GM12878 (cell line): Measurements from ENCODE around the gene RSBN1L. TPM values are rescaled to one million over a fixed set of nuclear protein-coding genes. Genes with fewer than 3 reads are reported as not detected.

Experiments used
- DPF2 ChIP-seq: fragments of 450-650 bp; IDR thresholded peaks from 2 replicates; pipeline ENCODE4 v1.6.1; 2017; ENCODE audit warnings: mild to moderate bottlenecking
- FOXM1 ChIP-seq: IDR thresholded peaks from 2 replicates; pipeline ENCODE4 v1.6.1; 2012; ENCODE audit warnings: low read depth, mild to moderate bottlenecking, inconsistent platforms, low read length, moderate library complexity
- IKZF2 ChIP-seq, 2 experiments: fragments of 450-650 bp; IDR thresholded peaks; 2 replicates each; pipeline ENCODE4 v1.6.1; 2017; ENCODE audit warnings: mild to moderate bottlenecking in 2 of 2, moderate library complexity in 2 of 2
- KLF5 ChIP-seq: fragments of 450-650 bp; IDR thresholded peaks from 2 replicates; pipeline ENCODE4 v1.6.1; 2014; ENCODE audit warnings: mild to moderate bottlenecking; ENCODE audit not compliant: partially characterized antibody
- NFYB ChIP-seq: IDR thresholded peaks from 2 replicates; pipeline ENCODE4 v1.6.1; 2011; ENCODE audit warnings: low read depth, mild to moderate bottlenecking, low read length, improper control_type of control experiment, moderate library complexity; ENCODE audit not compliant: insufficient read depth
- RAD51 ChIP-seq: fragments of 450-650 bp; IDR thresholded peaks from 2 replicates; pipeline ENCODE4 v1.6.1; 2016; ENCODE audit warnings: moderate library complexity, mild to moderate bottlenecking, inconsistent platforms
- SIX5 ChIP-seq: IDR thresholded peaks from 2 replicates; pipeline ENCODE4 v1.6.1; 2011; ENCODE audit warnings: mild to moderate bottlenecking, low read depth, low read length, moderate library complexity; ENCODE audit not compliant: severe bottlenecking
- STAT1 ChIP-seq: fragments of 450-650 bp; conservative IDR thresholded peaks from 2 replicates; pipeline ENCODE4 v1.6.1; 2014; ENCODE audit warnings: antibody characterized with exemption, mild to moderate bottlenecking
- TAF1 ChIP-seq: IDR thresholded peaks from 2 replicates; pipeline ENCODE4 v1.6.1; 2011; ENCODE audit warnings: mild to moderate bottlenecking, low read depth, low read length, borderline replicate concordance
- YBX1 ChIP-seq: fragments of 450-650 bp; IDR thresholded peaks from 2 replicates; pipeline ENCODE4 v1.6.1; 2016; ENCODE audit warnings: antibody characterized with exemption
- ZNF384 ChIP-seq: IDR thresholded peaks from 2 replicates; pipeline ENCODE4 v1.6.1; 2012; ENCODE audit warnings: low read depth, mild to moderate bottlenecking, low read length, improper control_type of control experiment, borderline replicate concordance
- ZNF622 ChIP-seq: fragments of 450-650 bp; IDR thresholded peaks from 2 replicates; pipeline ENCODE4 v1.6.1; 2017; ENCODE audit warnings: mild to moderate bottlenecking, inconsistent platforms
- polyA plus RNA-seq, 11 experiments: library from polyadenylated mRNA; depleted of rRNA in 4 of 11; unstranded in 6 of 11; stranded (reverse) in 5 of 11; fragments of >200 nt; fragmentation: Nextera tagmentation in 4 of 11; fragmentation: Illumina TruSeq in 1 of 11; extraction: Ambion mirVana in 4 of 11; extraction: Trizol in 1 of 11; gene quantifications; 1 replicate in 1 of 11; 2 replicates in 10 of 11; pipeline versions ENCODE4 v1.2.1 to v1.2.3, GENCODE V29; 2011 to 2016; ENCODE audit warnings: inconsistent platforms in 2 of 11, missing spikeins in 2 of 11, low read depth in 1 of 11
- total RNA-seq, 4 experiments: library from RNA; depleted of rRNA in 3 of 4; stranded (reverse); fragments of >200 nt in 3 of 4; fragmentation: Illumina TruSeq in 1 of 4; extraction: Trizol in 1 of 4; gene quantifications; 2 replicates each; pipeline versions ENCODE4 v1.2.1 to v1.2.3, GENCODE V29; 2013 to 2021
- TF ChIP-seq, protein P1 (sequence below): fragments of 450-650 bp; IDR thresholded peaks from 2 replicates; pipeline ENCODE4 v1.6.1; 2018; ENCODE audit warnings: mild to moderate bottlenecking, low read depth, moderate library complexity; ENCODE audit not compliant: partially characterized antibody
- TF ChIP-seq, protein P2 (sequence below): fragments of 450-650 bp; IDR thresholded peaks from 2 replicates; pipeline ENCODE4 v1.6.1; 2017; ENCODE audit warnings: mild to moderate bottlenecking, moderate library complexity
- TF ChIP-seq, protein P3 (sequence below): fragments of 450-650 bp; IDR thresholded peaks from 2 replicates; pipeline ENCODE4 v1.6.1; 2017; ENCODE audit warnings: mild to moderate bottlenecking
- TF ChIP-seq, protein P4 (sequence below): IDR thresholded peaks from 2 replicates; pipeline ENCODE4 v1.6.1; 2011; ENCODE audit warnings: low read depth, mild to moderate bottlenecking, low read length, moderate library complexity, borderline replicate concordance; ENCODE audit errors: extremely low read depth

RSBN1L gene
- total and polyA plus RNA-seq, 10 of the 15 experiments (the other 5 are each of a cell fraction or from before 2014, with no cell fraction given): 4.5 to 23.7 (median 10.3) TPM

DNA sequence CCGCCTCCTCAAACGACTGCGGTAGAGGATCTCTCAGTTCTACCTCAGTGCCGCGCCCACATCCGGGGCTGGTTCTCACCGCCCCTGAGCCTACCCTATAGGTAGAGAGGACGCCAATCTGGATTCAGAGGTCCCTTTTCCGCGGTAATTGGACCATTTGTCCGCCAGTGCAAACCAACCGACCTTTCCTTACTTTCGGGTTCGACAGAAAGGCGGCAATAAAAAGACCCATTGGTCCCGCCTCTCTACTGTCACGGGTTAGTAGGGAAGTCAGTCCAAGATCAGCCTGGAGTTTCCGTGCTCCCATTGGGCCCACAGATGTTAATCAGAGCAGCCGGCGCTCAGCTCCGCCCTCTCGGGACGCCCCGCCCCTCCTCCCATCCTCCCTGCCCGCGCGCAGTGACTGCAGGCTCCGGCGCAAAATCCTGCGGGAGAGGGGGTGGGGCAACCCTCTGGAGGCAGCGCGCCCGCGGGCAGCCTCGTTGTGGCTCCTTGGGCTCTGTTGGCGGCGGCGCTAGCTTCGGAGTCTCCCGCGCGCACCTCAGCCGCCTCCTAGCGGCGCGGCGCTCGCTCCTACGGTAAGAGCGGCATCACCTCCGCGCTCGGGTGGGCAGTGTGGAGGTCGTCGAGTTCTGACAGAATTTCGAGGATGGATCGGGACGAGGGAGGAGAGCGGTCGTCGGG, 102.3 kb downstream of the RSBN1L start, which contains the start of the genes PHTF2 and TMEM60 (continued):
- TF ChIP-seq, protein P1, sequence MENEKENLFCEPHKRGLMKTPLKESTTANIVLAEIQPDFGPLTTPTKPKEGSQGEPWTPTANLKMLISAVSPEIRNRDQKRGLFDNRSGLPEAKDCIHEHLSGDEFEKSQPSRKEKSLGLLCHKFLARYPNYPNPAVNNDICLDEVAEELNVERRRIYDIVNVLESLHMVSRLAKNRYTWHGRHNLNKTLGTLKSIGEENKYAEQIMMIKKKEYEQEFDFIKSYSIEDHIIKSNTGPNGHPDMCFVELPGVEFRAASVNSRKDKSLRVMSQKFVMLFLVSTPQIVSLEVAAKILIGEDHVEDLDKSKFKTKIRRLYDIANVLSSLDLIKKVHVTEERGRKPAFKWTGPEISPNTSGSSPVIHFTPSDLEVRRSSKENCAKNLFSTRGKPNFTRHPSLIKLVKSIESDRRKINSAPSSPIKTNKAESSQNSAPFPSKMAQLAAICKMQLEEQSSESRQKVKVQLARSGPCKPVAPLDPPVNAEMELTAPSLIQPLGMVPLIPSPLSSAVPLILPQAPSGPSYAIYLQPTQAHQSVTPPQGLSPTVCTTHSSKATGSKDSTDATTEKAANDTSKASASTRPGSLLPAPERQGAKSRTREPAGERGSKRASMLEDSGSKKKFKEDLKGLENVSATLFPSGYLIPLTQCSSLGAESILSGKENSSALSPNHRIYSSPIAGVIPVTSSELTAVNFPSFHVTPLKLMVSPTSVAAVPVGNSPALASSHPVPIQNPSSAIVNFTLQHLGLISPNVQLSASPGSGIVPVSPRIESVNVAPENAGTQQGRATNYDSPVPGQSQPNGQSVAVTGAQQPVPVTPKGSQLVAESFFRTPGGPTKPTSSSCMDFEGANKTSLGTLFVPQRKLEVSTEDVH: peak; percentile 80
- TF ChIP-seq STAT1: no peak; the same call in 1 of the 2 replicates
- TF ChIP-seq SIX5: no peak
- TF ChIP-seq YBX1: no peak
- peak; percentile 74 to 79 for TF ChIP-seq IKZF2 (IDR thresholded peaks at IDR 0.05)
- no peak; the same call in 1 of the 2 replicates for TF ChIP-seq FOXM1
- 0 out of 2 replicates have a peak, but pooled peaks have one; percentile 0 for TF ChIP-seq RAD51
- TF ChIP-seq DPF2: peak; percentile 99
- peak; percentile 58 for TF ChIP-seq ZNF622
- TF ChIP-seq, protein P2, sequence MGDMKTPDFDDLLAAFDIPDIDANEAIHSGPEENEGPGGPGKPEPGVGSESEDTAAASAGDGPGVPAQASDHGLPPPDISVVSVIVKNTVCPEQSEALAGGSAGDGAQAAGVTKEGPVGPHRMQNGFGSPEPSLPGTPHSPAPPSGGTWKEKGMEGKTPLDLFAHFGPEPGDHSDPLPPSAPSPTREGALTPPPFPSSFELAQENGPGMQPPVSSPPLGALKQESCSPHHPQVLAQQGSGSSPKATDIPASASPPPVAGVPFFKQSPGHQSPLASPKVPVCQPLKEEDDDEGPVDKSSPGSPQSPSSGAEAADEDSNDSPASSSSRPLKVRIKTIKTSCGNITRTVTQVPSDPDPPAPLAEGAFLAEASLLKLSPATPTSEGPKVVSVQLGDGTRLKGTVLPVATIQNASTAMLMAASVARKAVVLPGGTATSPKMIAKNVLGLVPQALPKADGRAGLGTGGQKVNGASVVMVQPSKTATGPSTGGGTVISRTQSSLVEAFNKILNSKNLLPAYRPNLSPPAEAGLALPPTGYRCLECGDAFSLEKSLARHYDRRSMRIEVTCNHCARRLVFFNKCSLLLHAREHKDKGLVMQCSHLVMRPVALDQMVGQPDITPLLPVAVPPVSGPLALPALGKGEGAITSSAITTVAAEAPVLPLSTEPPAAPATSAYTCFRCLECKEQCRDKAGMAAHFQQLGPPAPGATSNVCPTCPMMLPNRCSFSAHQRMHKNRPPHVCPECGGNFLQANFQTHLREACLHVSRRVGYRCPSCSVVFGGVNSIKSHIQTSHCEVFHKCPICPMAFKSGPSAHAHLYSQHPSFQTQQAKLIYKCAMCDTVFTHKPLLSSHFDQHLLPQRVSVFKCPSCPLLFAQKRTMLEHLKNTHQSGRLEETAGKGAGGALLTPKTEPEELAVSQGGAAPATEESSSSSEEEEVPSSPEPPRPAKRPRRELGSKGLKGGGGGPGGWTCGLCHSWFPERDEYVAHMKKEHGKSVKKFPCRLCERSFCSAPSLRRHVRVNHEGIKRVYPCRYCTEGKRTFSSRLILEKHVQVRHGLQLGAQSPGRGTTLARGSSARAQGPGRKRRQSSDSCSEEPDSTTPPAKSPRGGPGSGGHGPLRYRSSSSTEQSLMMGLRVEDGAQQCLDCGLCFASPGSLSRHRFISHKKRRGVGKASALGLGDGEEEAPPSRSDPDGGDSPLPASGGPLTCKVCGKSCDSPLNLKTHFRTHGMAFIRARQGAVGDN: peak; percentile 13; the same call in 1 of the 2 replicates
- TF ChIP-seq, protein P3, sequence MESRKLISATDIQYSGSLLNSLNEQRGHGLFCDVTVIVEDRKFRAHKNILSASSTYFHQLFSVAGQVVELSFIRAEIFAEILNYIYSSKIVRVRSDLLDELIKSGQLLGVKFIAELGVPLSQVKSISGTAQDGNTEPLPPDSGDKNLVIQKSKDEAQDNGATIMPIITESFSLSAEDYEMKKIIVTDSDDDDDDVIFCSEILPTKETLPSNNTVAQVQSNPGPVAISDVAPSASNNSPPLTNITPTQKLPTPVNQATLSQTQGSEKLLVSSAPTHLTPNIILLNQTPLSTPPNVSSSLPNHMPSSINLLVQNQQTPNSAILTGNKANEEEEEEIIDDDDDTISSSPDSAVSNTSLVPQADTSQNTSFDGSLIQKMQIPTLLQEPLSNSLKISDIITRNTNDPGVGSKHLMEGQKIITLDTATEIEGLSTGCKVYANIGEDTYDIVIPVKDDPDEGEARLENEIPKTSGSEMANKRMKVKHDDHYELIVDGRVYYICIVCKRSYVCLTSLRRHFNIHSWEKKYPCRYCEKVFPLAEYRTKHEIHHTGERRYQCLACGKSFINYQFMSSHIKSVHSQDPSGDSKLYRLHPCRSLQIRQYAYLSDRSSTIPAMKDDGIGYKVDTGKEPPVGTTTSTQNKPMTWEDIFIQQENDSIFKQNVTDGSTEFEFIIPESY: no peak; the same call in 1 of the 2 replicates
- peak; percentile 96 for TF ChIP-seq NFYB
- peak; percentile 57; the same call in 1 of the 2 replicates for TF ChIP-seq TAF1
- peak; percentile 90; the same call in 1 of the 2 replicates for TF ChIP-seq ZNF384
- TF ChIP-seq KLF5: peak; percentile 85
- TF ChIP-seq, protein P4, sequence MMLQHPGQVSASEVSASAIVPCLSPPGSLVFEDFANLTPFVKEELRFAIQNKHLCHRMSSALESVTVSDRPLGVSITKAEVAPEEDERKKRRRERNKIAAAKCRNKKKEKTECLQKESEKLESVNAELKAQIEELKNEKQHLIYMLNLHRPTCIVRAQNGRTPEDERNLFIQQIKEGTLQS: no peak
